IMR-90 (cell line): ENCODE measurements around the gene FAM117B. TPM values are rescaled to one million over a fixed set of nuclear protein-coding genes. Genes with fewer than 3 reads are reported as not detected.

ENCODE experiments used
- ATAC-seq: fragments of 200-7000 bp; cut with Tn5 transposase; 2 replicates; pipeline ENCODE4 v1.9.1; 2020; ENCODE audit warnings: low read depth, mild to moderate bottlenecking, moderate library complexity
- BruUV-seq: library from RNA; stranded (reverse); fragments of 400-500 nt; replicated peaks from 2 replicates; lab custom pipeline; 2021; lab: Mats Ljungman, UMichigan
- CTCF ChIA-PET: fragments of 300-600 bp; formaldehyde crosslinking; extraction: SDS; loops from one replicate; lab custom pipeline; 2021; ENCODE audit warnings: antibody characterized with exemption; lab: Yijun Ruan, JAX
- POLR2A ChIA-PET: fragments of 300-600 bp; sonication (Branson Sonifier 250); formaldehyde crosslinking; loops from one replicate; lab custom pipeline; 2022; ENCODE audit warnings: antibody characterized with exemption; ENCODE audit not compliant: unreplicated experiment; lab: Charles Lee
- DNase-seq: peaks from one replicate; pipeline ENCODE4 v3.0.0; 2013
- H2AFZ ChIP-seq: replicated peaks from 2 replicates; pipeline ENCODE3; 2013; ENCODE audit warnings: low read length, mild to moderate bottlenecking; ENCODE audit not compliant: poor library complexity
- H2AK5ac ChIP-seq: 2 replicates; pipeline ENCODE4 v1.6.1; 2013; ENCODE audit warnings: low read depth, low read length, inconsistent platforms
- H2AK9ac ChIP-seq: replicated peaks from 2 replicates; pipeline ENCODE3; 2013; ENCODE audit warnings: mild to moderate bottlenecking, low read depth, low read length, moderate library complexity; ENCODE audit not compliant: poor library complexity
- H2BK120ac ChIP-seq: 2 replicates; pipeline ENCODE4 v1.6.1; 2013; ENCODE audit warnings: low read depth, low read length, inconsistent platforms
- H2BK15ac ChIP-seq: 3 replicates; pipeline ENCODE4 v1.6.1; 2013; ENCODE audit warnings: low read depth, low read length, inconsistent platforms
- H2BK20ac ChIP-seq: 2 replicates; pipeline ENCODE4 v1.6.1; 2013; ENCODE audit warnings: low read depth, mild to moderate bottlenecking, inconsistent platforms, low read length, moderate library complexity
- H2BK5ac ChIP-seq: 2 replicates; pipeline ENCODE4 v1.6.1; 2013; ENCODE audit warnings: mild to moderate bottlenecking, low read depth, low read length, inconsistent platforms; ENCODE audit not compliant: poor library complexity, severe bottlenecking
- H3K14ac ChIP-seq: replicated peaks from 2 replicates; pipeline ENCODE4 v1.6.1; 2013; ENCODE audit warnings: low read depth, low read length, inconsistent platforms
- H3K18ac ChIP-seq: 2 replicates; pipeline ENCODE4 v1.6.1; 2013; ENCODE audit warnings: low read depth, low read length, control low read depth
- H3K23ac ChIP-seq: 2 replicates; pipeline ENCODE4 v1.6.1; 2013; ENCODE audit warnings: low read depth, low read length, inconsistent platforms
- H3K27ac ChIP-seq: 2 replicates; pipeline ENCODE4 v1.5.1; 2013; ENCODE audit warnings: mild to moderate bottlenecking, control low read depth, low read length; ENCODE audit not compliant: insufficient read depth
- H3K27me3 ChIP-seq: 2 replicates; pipeline ENCODE4 v1.6.1; 2013; ENCODE audit warnings: low read length; ENCODE audit not compliant: control insufficient read depth, insufficient read depth
- H3K36me3 ChIP-seq: 2 replicates; pipeline ENCODE4 v1.6.1; 2013; ENCODE audit warnings: low read length, mixed read lengths; ENCODE audit not compliant: control insufficient read depth, insufficient read depth
- H3K4ac ChIP-seq: 2 replicates; pipeline ENCODE4 v1.6.1; 2013; ENCODE audit warnings: low read depth, low read length, inconsistent platforms
- H3K4me1 ChIP-seq: 2 replicates; pipeline ENCODE4 v1.6.1; 2013; ENCODE audit warnings: low read length, mixed read lengths; ENCODE audit not compliant: control insufficient read depth, insufficient read depth
- H3K4me2 ChIP-seq: 2 replicates; pipeline ENCODE4 v1.6.1; 2013; ENCODE audit warnings: low read depth, mild to moderate bottlenecking, control low read depth, low read length, moderate library complexity
- H3K4me3 ChIP-seq: 2 replicates; pipeline ENCODE4 v1.5.1; 2013; ENCODE audit warnings: low read depth, mild to moderate bottlenecking, control low read depth, low read length, moderate library complexity; ENCODE audit not compliant: insufficient read depth
- H3K56ac ChIP-seq: 2 replicates; pipeline ENCODE4 v1.6.1; 2013; ENCODE audit warnings: low read length, inconsistent platforms; ENCODE audit not compliant: insufficient read depth; ENCODE audit errors: extremely low read depth
- H3K79me1 ChIP-seq, 2 experiments: 2 replicates each; pipeline ENCODE4 v1.6.1; 2013; ENCODE audit warnings: low read length in 2 of 2, inconsistent platforms in 1 of 2, low read depth in 1 of 2
- H3K9ac ChIP-seq: 2 replicates; pipeline ENCODE4 v1.6.1; 2013; ENCODE audit warnings: low read depth, low read length, control low read depth
- H3K9me1 ChIP-seq: 2 replicates; pipeline ENCODE4 v1.6.1; 2013; ENCODE audit warnings: low read length, inconsistent platforms; ENCODE audit not compliant: insufficient read depth
- H3K9me3 ChIP-seq: 2 replicates; pipeline ENCODE4 v1.6.1; 2013; ENCODE audit warnings: low read length; ENCODE audit not compliant: control insufficient read depth, insufficient read depth
- H4K20me1 ChIP-seq: 2 replicates; pipeline ENCODE4 v1.6.1; 2013; ENCODE audit warnings: low read length, inconsistent platforms; ENCODE audit not compliant: insufficient read depth
- H4K5ac ChIP-seq: 2 replicates; pipeline ENCODE4 v1.6.1; 2013; ENCODE audit warnings: mild to moderate bottlenecking, low read depth, low read length, control low read depth
- H4K8ac ChIP-seq, 2 experiments: 2 replicates each; pipeline ENCODE4 v1.6.1; 2013; ENCODE audit warnings: low read depth in 2 of 2, low read length in 2 of 2, control low read depth in 1 of 2, inconsistent platforms in 1 of 2
- H4K91ac ChIP-seq: 2 replicates; pipeline ENCODE4 v1.6.1; 2013; ENCODE audit warnings: low read depth, low read length, inconsistent platforms; ENCODE audit not compliant: insufficient read depth
- BHLHE40 ChIP-seq: fragments of 150-350 bp; IDR thresholded peaks from 2 replicates; pipeline ENCODE4 v1.6.1; 2016; ENCODE audit warnings: mild to moderate bottlenecking, low read depth, low read length
- CEBPB ChIP-seq: IDR thresholded peaks from 2 replicates; pipeline ENCODE4 v1.6.1; 2012; ENCODE audit warnings: low read depth, low read length, improper control_type of control experiment
- CHD1 ChIP-seq: IDR thresholded peaks from 2 replicates; pipeline ENCODE4 v1.6.1; 2012; ENCODE audit warnings: low read depth, low read length, improper control_type of control experiment
- ELK1 ChIP-seq: fragments of 150-350 bp; IDR thresholded peaks from 2 replicates; pipeline ENCODE4 v1.6.1; 2016; ENCODE audit warnings: low read depth, mild to moderate bottlenecking, low read length, moderate library complexity, borderline replicate concordance
- FOS ChIP-seq: fragments of 150-350 bp; IDR thresholded peaks from 2 replicates; pipeline ENCODE4 v1.6.1; 2016; ENCODE audit warnings: low read depth, low read length
- MAFK ChIP-seq: IDR thresholded peaks from 2 replicates; pipeline ENCODE4 v1.6.1; 2012; ENCODE audit warnings: low read depth, low read length, improper control_type of control experiment
- MAZ ChIP-seq: IDR thresholded peaks from 2 replicates; pipeline ENCODE4 v1.6.1; 2012; ENCODE audit warnings: low read depth, mild to moderate bottlenecking, low read length, improper control_type of control experiment, moderate library complexity, borderline replicate concordance
- MXI1 ChIP-seq: IDR thresholded peaks from 2 replicates; pipeline ENCODE4 v1.6.1; 2012; ENCODE audit warnings: low read depth, mild to moderate bottlenecking, low read length, moderate library complexity, borderline replicate concordance
- NFE2L2 ChIP-seq: fragments of 150-350 bp; IDR thresholded peaks from 2 replicates; pipeline ENCODE4 v1.6.1; 2016; ENCODE audit warnings: low read depth, mild to moderate bottlenecking, low read length
- POLR2A ChIP-seq: IDR thresholded peaks from 2 replicates; pipeline ENCODE4 v1.6.1; 2012; ENCODE audit warnings: mild to moderate bottlenecking, low read depth, low read length
- RAD21 ChIP-seq: IDR thresholded peaks from 2 replicates; pipeline ENCODE4 v1.6.1; 2012; ENCODE audit warnings: low read length, improper control_type of control experiment
- RCOR1 ChIP-seq: IDR thresholded peaks from 2 replicates; pipeline ENCODE4 v1.6.1; 2012; ENCODE audit warnings: mild to moderate bottlenecking, low read length, improper control_type of control experiment; ENCODE audit not compliant: insufficient replicate concordance
- RFX5 ChIP-seq: IDR thresholded peaks from 2 replicates; pipeline ENCODE4 v1.8.0; 2012; ENCODE audit warnings: low read depth, mild to moderate bottlenecking, low read length, moderate library complexity
- SMC3 ChIP-seq: fragments of 150-350 bp; IDR thresholded peaks from 2 replicates; pipeline ENCODE4 v1.6.1; 2016; ENCODE audit warnings: low read depth, mild to moderate bottlenecking, antibody characterized with exemption, low read length, moderate library complexity
- WGBS, 2 experiments: methylation state at CpG; one replicate each; pipeline versions ENCODE4 v1.1.5 to v1.1.7; 2013; ENCODE audit warnings: missing lambda C conversion rate in 2 of 2; ENCODE audit not compliant: insufficient read length in 1 of 2; ENCODE audit errors: extremely low coverage in 2 of 2; 5-methylcytosine and 5-hydroxymethylcytosine counted together
- dilution Hi-C: fragments of 300-500 bp; cut with HindIII; formaldehyde crosslinking; loops from one replicate; pipeline ENCODE4 v1.14.3; 2018; ENCODE audit warnings: low sequenced_read_pairs; ENCODE audit not compliant: unreplicated experiment
- in situ Hi-C: fragments of 300-500 bp; cut with MboI; formaldehyde crosslinking; loops from 3 replicates; pipeline ENCODE4 v1.14.3; 2019; ENCODE audit warnings: low sequenced_read_pairs, inconsistent platforms, mixed read lengths
- intact Hi-C: fragments of 100-400 bp; cut with micrococcal nuclease; formaldehyde crosslinking; loops from 2 replicates; pipeline ENCODE4 v1.10.0; 2022
- polyA plus RNA-seq, 3 experiments: library from polyadenylated mRNA; depleted of rRNA; stranded (reverse); fragments of >200 nt; gene quantifications; 2 replicates each; pipeline ENCODE4 v1.2.3, GENCODE V29; 2012; ENCODE audit warnings: low replicate concordance in 1 of 3
- total RNA-seq: library from RNA; depleted of rRNA; stranded (reverse); fragments of >200 nt; gene quantifications from 2 replicates; pipeline ENCODE4 v1.2.3, GENCODE V29; 2012
- TF ChIP-seq, protein P1 (sequence below): fragments of 150-350 bp; IDR thresholded peaks from 2 replicates; pipeline ENCODE4 v1.6.1; 2017; ENCODE audit warnings: mild to moderate bottlenecking, antibody characterized with exemption, low read length, low read depth
- TF ChIP-seq, protein P2 (sequence below): conservative IDR thresholded peaks from 2 replicates; pipeline ENCODE4 v1.5.1; 2012; ENCODE audit warnings: mild to moderate bottlenecking, low read depth, low read length, improper control_type of control experiment

Gene FAM117B
- total and polyA plus RNA-seq, 2 of the 4 experiments (the other 2 are of a cell fraction): 0.54 to 0.79 TPM

- H2BK5ac ChIP-seq: no peak overlapping the region
- H3K36me3 ChIP-seq: no peaks in the 10 kb centered on the region
- H3K9ac ChIP-seq: no peak overlapping the region
- ChIA-PET POLR2A (no interaction called here), CTCF (no interaction called here)
- H3K56ac ChIP-seq: no peak overlapping the region
- no peaks in the 10 kb centered on the region for H3K79me1 ChIP-seq
- no peaks in the 10 kb centered on the region for H3K9me1 ChIP-seq
- H4K8ac ChIP-seq: no peak overlapping the region
- H3K18ac ChIP-seq: no peak overlapping the region
- no peak for DNase-seq
- TF ChIP-seq MAZ: no peak
- no peak for TF ChIP-seq FOS
- no peak for TF ChIP-seq RAD21
- TF ChIP-seq, protein P1, sequence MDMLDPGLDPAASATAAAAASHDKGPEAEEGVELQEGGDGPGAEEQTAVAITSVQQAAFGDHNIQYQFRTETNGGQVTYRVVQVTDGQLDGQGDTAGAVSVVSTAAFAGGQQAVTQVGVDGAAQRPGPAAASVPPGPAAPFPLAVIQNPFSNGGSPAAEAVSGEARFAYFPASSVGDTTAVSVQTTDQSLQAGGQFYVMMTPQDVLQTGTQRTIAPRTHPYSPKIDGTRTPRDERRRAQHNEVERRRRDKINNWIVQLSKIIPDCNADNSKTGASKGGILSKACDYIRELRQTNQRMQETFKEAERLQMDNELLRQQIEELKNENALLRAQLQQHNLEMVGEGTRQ: no peak
- no peak for TF ChIP-seq CEBPB
- no peak for TF ChIP-seq MXI1
- no peak for TF ChIP-seq MAFK
- no peak for TF ChIP-seq CHD1
- TF ChIP-seq, protein P2, sequence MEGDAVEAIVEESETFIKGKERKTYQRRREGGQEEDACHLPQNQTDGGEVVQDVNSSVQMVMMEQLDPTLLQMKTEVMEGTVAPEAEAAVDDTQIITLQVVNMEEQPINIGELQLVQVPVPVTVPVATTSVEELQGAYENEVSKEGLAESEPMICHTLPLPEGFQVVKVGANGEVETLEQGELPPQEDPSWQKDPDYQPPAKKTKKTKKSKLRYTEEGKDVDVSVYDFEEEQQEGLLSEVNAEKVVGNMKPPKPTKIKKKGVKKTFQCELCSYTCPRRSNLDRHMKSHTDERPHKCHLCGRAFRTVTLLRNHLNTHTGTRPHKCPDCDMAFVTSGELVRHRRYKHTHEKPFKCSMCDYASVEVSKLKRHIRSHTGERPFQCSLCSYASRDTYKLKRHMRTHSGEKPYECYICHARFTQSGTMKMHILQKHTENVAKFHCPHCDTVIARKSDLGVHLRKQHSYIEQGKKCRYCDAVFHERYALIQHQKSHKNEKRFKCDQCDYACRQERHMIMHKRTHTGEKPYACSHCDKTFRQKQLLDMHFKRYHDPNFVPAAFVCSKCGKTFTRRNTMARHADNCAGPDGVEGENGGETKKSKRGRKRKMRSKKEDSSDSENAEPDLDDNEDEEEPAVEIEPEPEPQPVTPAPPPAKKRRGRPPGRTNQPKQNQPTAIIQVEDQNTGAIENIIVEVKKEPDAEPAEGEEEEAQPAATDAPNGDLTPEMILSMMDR: no peak
- no peak for TF ChIP-seq RFX5
- no peak for TF ChIP-seq BHLHE40
- TF ChIP-seq RCOR1: no peak
- TF ChIP-seq NFE2L2: no peak
- TF ChIP-seq POLR2A: no peak
- no peak for TF ChIP-seq ELK1
- TF ChIP-seq SMC3: no peak
- dilution Hi-C loops: no loop called here
- no peak overlapping the region for H4K91ac ChIP-seq
- no peak overlapping the region for H3K4me2 ChIP-seq
- no peaks in the 10 kb centered on the region for H3K4me1 ChIP-seq
- no peak for ATAC-seq
- no CpG with 5 or more reads among the region's 2 CpGs for WGBS, 2 experiments
- no peak overlapping the region for H3K27ac ChIP-seq
- no peak overlapping the region for H2AK9ac ChIP-seq
- no peak overlapping the region for H2AFZ ChIP-seq
- H3K4me3 ChIP-seq: no peak overlapping the region
- H3K4ac ChIP-seq: no peak overlapping the region
- H3K14ac ChIP-seq: no peak overlapping the region
- in situ Hi-C loops: no loop called here
- no peak overlapping the region for H2BK120ac ChIP-seq
- no peak overlapping the region for H4K5ac ChIP-seq
- H2BK20ac ChIP-seq: no peak overlapping the region
- BruUV-seq: no TSS peak
- no peaks in the 10 kb centered on the region; the same call in 1 of the 2 replicates for H3K9me3 ChIP-seq
- no peak overlapping the region for H2AK5ac ChIP-seq
- intact Hi-C loops: no loop called here
- no peak overlapping the region for H3K23ac ChIP-seq
- H2BK15ac ChIP-seq: no peak overlapping the region
- no peaks in the 10 kb centered on the region for H3K27me3 ChIP-seq
- H4K20me1 ChIP-seq: no peaks in the 10 kb centered on the region
Measured at GRCh38 chr2:202749477-202749876, 114.7 kb downstream of the FAM117B start.
